GM19099 (cell line): ENCODE measurements around the gene BID.

Experiments used
- POLR2A ChIP-seq: IDR thresholded peaks from 3 replicates; pipeline ENCODE4 v1.6.1; 2011; ENCODE audit warnings: low read depth; ENCODE audit not compliant: insufficient read length; ENCODE audit errors: extremely low read depth

BID gene

DNA sequence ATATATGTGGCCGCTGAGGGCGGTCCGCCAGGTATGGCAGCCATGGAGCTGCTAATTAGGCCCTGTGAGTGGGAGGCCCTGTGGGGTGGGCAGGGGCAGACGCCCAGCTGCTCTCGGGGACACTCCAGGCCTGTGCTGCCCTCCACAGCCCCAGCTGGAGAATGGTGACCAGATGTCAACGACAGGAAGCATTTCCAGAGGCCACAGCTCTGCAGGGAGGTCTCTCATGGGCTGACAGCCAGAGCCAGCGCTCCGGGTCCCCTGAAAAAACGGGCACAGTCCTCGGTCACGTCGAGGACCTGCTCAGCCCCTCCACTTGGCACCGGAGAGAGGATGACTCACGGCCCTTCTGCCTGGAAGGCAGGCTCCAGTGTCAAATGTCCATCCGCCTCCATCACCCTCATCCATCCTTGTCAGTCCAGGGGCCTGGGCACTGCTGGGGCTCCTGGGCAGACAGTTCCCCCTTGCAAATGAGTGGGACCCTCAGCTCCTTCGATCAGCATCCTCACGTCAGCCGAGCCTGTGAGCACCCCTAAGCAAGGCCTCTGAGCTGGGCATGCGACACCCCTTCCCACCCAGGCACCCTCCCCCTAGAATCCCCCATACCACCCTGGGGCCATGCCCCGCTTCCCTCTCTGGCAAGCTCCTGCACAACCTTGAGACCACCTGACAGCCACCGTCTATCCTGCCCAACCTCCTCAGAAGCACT lies 1.9 kb downstream of the BID start:
- no peak for TF ChIP-seq POLR2A

- no peak for TF ChIP-seq POLR2A
These were observed 3.8 kb downstream of the BID start for GRCh38 chr22:17770180-17771077.

DNA sequence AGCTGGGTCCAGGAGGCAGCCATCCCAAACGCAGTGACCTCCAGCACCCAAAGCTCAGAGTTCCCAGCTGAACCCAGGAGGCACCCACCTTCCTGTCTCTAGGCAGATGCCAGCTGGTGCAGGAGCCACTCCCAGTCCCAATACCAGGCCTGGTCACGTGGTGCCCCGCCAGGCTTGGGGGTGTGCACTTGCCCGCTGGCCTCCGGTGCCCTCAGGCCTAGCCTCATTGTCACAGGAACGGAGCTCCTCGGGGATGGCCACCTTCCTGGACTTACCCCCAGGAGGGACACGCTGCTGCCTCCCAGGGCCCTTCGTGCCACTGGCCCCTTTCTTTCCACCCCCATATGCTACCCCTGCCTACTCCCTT lies 4.6 kb downstream of the BID start:
- TF ChIP-seq POLR2A, result no peak

DNA sequence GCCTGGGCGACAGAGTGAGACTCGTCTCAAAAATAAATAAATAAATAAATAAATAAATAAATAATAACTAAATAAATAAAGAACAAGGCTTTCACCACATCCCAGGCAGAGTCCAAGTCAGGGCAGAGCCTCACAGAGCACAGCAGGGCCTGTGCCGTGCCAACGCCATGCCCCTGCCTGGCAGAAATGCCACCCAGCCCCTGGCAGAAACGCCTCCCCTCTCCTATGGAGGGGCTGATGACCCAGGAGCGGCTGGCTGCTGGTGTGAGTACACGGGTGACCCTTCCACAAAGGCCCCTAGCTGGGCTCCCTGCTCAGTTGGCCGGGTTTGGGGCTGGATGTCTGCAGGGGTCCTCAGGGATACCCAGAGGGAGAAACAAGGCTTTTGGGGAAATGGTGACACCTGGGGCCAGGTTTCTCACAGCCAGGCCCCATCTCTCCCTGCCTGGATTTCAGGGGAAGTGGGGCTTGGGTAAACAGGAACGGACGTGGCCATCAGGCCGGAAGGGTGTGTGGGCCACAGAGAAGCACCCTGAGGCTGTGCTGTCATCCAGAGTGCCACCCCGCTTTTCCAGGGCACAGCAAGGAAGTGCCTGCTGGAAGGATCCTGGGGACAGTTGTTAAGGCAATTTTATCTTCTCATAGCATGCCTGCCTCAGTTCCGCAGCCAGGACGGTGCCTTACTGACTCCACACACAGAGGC lies 5.1 kb downstream of the BID start:
- no peak for TF ChIP-seq POLR2A

DNA sequence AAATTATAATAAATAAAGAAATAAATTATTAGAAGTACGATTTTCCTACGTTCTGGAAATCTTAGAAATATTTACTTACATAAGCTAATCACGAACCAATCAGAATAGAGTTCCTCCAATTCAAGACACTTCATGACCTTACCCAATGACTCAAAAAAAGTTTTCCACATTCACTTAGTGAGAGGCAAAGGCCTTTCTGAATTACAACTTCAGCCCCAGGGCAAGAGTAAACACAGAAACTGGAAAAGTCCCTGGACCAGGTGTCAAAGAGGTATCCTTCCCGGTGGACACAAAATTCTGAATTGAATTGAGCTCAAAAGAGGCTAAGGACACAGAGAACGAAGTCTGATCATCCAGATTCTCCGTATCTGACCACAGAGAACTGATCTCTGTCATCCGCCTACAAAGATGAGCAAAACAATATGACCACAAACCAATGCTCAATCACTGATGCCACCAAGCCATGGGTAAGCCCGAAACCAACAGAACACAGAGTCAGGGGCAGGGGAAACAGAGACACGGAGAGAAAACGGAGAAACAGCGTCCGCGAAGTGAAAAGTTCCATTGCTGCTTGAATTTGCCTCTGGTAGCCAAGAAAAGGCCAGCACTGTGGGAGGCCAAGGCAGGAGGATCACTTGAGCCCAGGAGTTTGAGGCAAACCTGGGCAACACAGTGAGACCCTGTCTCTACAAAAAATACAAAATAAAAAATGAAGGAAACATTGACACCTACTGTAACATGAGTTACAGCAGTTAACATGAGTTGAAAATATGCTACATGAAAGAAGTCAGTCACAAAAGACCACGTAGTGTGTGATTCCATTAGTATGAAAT lies 6.8 kb downstream of the BID start:
- no peak for TF ChIP-seq POLR2A

DNA sequence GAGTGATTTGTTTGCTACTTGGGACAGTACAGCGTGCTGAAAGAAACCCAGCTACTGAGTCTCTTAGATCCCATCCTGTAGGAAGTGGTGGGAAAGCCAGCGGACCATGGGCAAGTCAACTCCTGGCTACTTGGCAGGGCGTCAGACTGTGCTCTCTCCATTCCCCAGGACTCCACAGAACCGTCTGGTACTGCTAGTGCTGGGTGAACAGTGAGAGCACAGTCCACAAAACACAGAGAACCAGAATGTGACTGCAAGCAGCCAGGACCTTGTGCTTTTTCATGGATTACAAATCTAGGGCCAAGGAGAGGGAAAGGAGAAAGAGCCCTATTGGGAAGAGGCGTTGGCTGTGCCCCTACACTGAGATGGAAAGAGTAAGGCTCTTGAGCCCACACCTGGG lies 10.2 kb downstream of the BID start:
- no peak for TF ChIP-seq POLR2A

DNA sequence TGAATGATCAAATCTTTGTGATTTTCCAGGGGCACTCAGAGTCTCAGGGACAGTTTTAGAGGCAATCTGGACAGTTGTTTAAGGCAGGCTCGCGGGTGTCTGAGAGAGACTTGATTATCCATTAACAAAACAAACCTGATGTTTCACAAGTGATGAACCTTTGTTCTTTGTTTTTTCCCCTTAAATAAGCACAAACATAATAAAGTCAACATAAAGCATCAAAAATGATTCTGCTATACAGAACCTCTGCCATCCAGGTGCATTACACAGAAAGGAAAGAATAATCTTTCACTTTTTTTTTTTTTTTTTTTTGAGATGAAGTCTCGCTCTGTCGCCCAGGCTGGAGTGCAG lies 13.2 kb downstream of the BID start:
- no peak for TF ChIP-seq POLR2A

GRCh38 chr22:17754233-17754925 lies 19.9 kb downstream of the BID start:
- TF ChIP-seq POLR2A, result no peak

GRCh38 chr22:17753401-17753989 lies 20.8 kb downstream of the BID start:
- no peak for TF ChIP-seq POLR2A

DNA sequence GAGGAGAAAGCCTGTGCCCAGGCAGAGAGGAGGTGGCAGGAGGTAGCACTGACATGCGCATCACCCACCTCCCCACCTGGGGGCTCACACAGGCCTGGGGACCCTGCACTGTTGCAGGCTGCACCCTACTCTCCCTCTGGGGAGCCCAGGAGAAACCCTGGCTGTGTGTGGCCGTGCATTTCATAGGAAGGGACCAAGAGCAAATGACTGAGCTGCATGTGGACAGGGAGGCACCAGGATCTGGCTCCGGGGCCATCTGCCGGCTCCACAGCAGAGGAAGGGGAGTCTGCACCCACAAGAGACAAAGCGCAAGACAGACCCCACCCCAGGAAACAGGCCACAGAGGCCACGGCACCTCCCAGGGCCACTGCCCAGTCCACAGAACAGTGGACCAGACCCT lies 22.7 kb downstream of the BID start:
- TF ChIP-seq POLR2A, result no peak

GRCh38 chr22:17749605-17750395 lies 24.5 kb downstream of the BID start:
- TF ChIP-seq POLR2A, result no peak

DNA sequence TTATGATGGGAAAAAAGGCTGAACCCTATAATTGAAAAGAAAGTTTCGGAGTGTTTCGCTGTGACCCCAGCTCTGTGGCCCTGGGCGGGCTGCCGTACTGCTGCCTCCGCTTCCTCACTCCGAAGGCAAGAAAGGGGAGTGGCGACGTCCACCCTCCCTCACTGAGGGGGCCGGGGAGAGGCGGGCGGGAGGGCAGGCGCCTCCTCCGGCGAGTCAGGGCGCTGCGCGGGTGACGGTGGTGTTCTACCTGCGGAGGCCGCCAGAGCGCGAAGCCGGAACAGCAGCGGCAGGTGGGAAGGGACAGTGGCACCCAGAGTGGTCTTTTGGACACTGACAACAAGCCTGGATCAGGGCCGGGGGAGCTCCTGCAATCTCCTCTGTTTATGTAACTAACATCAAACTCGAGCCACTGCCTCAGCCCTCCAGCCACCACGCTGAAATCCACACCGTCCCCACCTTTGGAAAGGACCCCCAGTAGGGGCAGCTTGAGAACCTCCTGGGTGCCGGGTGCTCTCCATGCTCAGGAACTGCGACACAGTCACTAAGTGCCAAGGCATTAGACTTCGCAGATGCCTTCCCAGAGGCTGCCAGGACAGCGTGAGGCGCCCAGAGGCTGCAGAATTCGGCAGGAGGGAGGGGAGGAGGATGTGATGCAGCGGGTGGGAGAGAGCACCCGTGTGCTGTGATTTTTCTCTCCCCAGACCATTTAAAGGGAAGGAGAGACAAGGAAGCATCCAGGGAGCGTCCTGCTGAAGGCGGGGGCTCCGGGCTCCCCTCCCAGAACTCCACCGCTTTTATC lies 25.5 kb downstream of the BID start:
- TF ChIP-seq POLR2A, result no peak
